ENCODE data around the gene RELB. TPM values are rescaled to one million over a fixed set of nuclear protein-coding genes. Genes with fewer than 3 reads are reported as not detected.

Gene RELB
- total RNA-seq, 1 donor from 2014 or later = 2.9 TPM

DNA sequence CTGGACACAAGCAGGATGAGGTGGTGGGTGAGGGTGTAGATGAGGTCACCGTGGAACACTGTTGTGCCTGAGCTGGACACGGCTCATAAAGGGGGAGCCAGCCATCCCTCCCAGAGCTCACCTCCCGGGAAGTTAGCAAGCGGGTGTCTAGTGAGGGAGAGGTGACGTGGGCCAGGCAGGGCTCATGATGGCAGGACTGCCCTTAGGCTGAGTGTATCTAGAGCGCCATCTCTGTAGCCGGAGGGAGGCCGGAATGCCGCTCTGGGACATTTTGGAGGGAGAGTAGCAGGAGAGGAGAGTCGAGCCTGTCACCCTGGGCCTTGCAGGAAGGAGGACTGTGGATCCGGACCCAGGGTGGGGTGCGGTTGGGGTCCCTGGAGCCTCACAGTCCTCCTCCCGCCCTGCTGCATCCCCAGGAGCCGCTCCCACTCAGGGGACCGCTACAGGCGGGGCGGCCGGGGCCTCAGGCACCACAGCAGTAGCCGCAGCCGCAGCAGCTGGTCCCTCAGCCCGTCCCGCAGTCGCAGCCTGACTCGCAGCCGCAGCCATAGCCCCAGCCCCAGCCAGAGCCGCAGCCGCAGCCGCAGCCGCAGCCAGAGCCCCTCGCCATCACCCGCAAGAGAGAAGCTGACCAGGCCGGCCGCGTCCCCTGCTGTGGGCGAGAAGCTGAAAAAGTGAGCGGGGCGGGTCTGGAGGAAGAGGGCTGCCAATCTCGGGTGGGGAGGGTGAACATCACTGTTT, 65.8 kb downstream of the RELB start:
- Histone ChIP-seq H3K36me3 (peaks cover 7 to 90% of the 10 kb centered on the region in 2 donors), H3K4me1 (peaks cover 17% of the 10 kb centered on the region), H3K4me3 (no peak overlapping the region), H3K27ac (no peak overlapping the region), H3K27me3 (no peaks in the 10 kb centered on the region), H3K9me3 (no peaks in the 10 kb centered on the region)
- TF ChIP-seq POLR2A (IDR thresholded peaks at IDR 0.05) (no peak), POLR2AphosphoS5 (IDR thresholded peaks at IDR 0.05; ENCODE audit: insufficient read depth in 1 of 2, low read depth in 1 of 2) (no peak)
- TF ChIP-seq, protein P1, sequence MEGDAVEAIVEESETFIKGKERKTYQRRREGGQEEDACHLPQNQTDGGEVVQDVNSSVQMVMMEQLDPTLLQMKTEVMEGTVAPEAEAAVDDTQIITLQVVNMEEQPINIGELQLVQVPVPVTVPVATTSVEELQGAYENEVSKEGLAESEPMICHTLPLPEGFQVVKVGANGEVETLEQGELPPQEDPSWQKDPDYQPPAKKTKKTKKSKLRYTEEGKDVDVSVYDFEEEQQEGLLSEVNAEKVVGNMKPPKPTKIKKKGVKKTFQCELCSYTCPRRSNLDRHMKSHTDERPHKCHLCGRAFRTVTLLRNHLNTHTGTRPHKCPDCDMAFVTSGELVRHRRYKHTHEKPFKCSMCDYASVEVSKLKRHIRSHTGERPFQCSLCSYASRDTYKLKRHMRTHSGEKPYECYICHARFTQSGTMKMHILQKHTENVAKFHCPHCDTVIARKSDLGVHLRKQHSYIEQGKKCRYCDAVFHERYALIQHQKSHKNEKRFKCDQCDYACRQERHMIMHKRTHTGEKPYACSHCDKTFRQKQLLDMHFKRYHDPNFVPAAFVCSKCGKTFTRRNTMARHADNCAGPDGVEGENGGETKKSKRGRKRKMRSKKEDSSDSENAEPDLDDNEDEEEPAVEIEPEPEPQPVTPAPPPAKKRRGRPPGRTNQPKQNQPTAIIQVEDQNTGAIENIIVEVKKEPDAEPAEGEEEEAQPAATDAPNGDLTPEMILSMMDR (IDR thresholded peaks at IDR 0.05) = no peak
- DNase-seq (ENCODE audit: extremely low spot score in 2 of 2) = no peak
- intact Hi-C loops (cut with DNase I) = no loop called here

DNA sequence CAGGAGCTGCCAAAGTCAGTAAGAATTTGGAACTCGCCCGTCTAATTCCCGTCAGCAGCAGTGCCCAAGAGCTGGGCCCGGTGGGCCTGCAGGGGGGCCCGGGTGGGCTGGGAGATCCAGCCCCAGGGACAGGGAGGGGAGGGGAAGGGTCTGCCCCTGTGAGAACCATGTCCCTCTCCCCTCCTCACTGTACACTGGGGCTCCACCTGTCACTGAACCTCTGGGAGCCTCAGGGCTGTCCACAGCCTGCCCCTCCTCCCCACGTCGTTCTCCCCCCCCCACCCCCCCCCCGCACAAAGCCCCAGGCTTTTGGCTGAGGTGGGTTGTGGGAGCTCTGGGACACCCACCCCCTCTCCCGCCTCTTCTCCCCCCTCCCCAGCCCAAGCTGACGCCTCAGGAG, 66.8 kb downstream of the RELB start:
- no peaks in the 10 kb centered on the region for H3K27me3 ChIP-seq
- H3K9me3 ChIP-seq = no peaks in the 10 kb centered on the region
- H3K4me3 ChIP-seq = no peak overlapping the region
- no peak overlapping the region for H3K27ac ChIP-seq
- intact Hi-C loops (cut with DNase I) = no loop called here
- peaks cover 22% of the 10 kb centered on the region for H3K4me1 ChIP-seq
- DNase-seq (ENCODE audit: extremely low spot score in 2 of 2) = no peak
- TF ChIP-seq POLR2AphosphoS5 (IDR thresholded peaks at IDR 0.05; ENCODE audit: insufficient read depth in 1 of 2, low read depth in 1 of 2) (no peak), POLR2A (IDR thresholded peaks at IDR 0.05) (no peak)
- TF ChIP-seq, protein P1 (IDR thresholded peaks at IDR 0.05) = no peak
- peaks cover 7 to 81% of the 10 kb centered on the region in 2 donors for H3K36me3 ChIP-seq

DNA sequence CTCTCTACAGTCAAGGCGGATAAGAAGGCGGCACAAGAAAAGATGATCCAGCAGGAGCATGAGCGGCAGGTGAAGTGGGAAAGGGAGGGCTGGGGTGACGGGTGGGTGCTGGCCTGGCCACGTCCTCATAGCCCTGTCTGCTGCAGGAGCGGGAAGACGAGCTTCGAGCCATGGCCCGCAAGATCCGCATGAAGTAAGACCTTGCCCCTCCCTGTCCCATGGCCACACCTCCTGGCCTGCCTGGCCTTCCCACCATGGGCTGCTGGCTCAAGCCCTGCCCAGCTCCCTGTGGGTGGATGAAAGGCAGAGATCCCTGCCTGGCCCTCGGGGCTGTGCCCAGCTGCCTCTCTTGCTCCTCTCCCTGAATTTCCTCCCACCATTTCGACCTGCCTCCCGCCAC, 67.8 kb downstream of the RELB start:
- Histone ChIP-seq H3K27me3 (no peaks in the 10 kb centered on the region), H3K27ac (no peak overlapping the region), H3K36me3 (peaks cover 7 to 73% of the 10 kb centered on the region in 2 donors), H3K4me1 (peaks cover 22% of the 10 kb centered on the region), H3K9me3 (no peaks in the 10 kb centered on the region), H3K4me3 (no peak overlapping the region)
- no peak for DNase-seq (ENCODE audit: extremely low spot score in 2 of 2)
- intact Hi-C loops (cut with DNase I) = no loop called here
- no peak for TF ChIP-seq POLR2AphosphoS5 (IDR thresholded peaks at IDR 0.05; ENCODE audit: insufficient read depth in 1 of 2, low read depth in 1 of 2)
- TF ChIP-seq POLR2A (IDR thresholded peaks at IDR 0.05) = no peak
- TF ChIP-seq, protein P1 (IDR thresholded peaks at IDR 0.05) = no peak

DNA sequence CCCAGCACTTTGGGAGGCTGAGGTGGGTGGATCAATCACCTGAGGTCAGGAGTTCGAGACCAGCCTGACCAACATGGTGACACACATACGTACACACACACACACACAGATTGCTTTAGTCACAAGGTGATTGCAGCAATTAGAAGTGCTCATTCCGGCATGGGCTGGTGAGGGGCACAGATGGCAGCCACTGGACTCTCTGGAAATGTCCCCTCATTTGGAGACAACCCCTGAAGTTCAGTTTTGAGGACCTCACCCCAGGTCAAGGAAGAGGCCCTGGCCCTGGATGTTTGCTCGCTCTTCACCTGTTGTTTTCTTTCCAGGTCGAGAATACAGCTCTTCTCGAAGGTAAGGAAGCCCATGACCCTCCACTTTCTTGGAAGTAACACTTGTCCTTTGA, 69.0 kb downstream of the RELB start:
- Histone ChIP-seq H3K9me3 (no peaks in the 10 kb centered on the region), H3K4me1 (peaks cover 28% of the 10 kb centered on the region), H3K4me3 (no peak overlapping the region), H3K27me3 (no peaks in the 10 kb centered on the region), H3K36me3 (peaks cover 7 to 62% of the 10 kb centered on the region in 2 donors), H3K27ac (no peak overlapping the region)
- no peak for DNase-seq (ENCODE audit: extremely low spot score in 2 of 2)
- no peak for TF ChIP-seq POLR2AphosphoS5 (IDR thresholded peaks at IDR 0.05; ENCODE audit: insufficient read depth in 1 of 2, low read depth in 1 of 2)
- TF ChIP-seq POLR2A (IDR thresholded peaks at IDR 0.05) = no peak
- TF ChIP-seq, protein P1 (IDR thresholded peaks at IDR 0.05) = no peak
- intact Hi-C loops (cut with DNase I) = no loop called here

DNA sequence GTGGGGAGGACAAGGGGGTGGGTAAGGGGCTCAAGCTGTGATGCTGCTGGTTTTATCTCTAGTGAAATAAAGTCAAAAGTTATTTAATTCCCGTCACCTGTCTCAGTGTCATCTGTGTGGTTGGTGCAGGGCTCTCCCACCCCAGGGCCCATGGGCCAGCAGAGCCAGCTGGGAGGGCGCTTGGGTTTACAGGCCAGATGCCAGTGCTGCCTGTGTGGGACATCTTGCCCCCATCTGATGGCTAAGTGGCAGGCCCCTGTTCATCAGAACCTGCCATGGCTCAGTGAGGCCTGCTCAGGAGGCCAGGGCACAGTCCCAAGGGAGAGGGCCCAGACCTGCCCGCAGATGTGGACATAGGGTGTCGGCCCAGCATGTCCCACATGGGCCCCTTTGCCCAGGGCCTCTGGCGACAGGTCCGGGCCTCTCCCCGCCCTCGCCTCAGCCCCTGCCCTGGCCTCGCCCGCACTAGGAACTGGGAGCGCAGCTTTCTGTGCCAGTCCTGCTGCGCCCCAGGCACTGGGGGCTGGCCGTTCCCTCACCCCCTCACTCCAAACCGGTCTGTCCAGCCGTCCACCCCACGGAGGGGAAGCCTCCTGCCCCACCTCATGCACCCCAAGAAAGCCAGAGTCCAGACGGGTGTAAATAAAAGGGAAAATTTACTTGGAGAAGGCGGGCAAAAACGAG, 69.7 kb downstream of the RELB start:
- Histone ChIP-seq H3K4me1 (peaks cover 30% of the 10 kb centered on the region), H3K27ac (no peak overlapping the region), H3K27me3 (no peaks in the 10 kb centered on the region), H3K9me3 (no peaks in the 10 kb centered on the region), H3K4me3 (no peak overlapping the region), H3K36me3 (peaks cover 7 to 55% of the 10 kb centered on the region in 2 donors)
- no peak for DNase-seq (ENCODE audit: extremely low spot score in 2 of 2)
- intact Hi-C loops (cut with DNase I) = no loop called here
- TF ChIP-seq POLR2AphosphoS5 (IDR thresholded peaks at IDR 0.05; ENCODE audit: insufficient read depth in 1 of 2, low read depth in 1 of 2) (no peak), POLR2A (IDR thresholded peaks at IDR 0.05) (no peak)
- TF ChIP-seq, protein P1 (IDR thresholded peaks at IDR 0.05) = no peak

Data from vagina (tissue), 2 donors.